CD4-positive, alpha-beta T cell treated with Interleukin-4 for 1 hour (primary cell): ENCODE data around the gene ZNF324B.
A peak's percentile ranks its signal among the peaks of the same experiment; 100 is the strongest.
"Not testable (repeated sequence)": the region's sequence is repeated elsewhere in the genome, so short reads cannot be mapped to it uniquely, and the experiment has no call there.

Source experiments
- DNase-seq, 2 donors: peaks; one replicate each; pipeline ENCODE4 v3.0.0-alpha.2; 2020 to 2022

The ZNF324B gene

DNA sequence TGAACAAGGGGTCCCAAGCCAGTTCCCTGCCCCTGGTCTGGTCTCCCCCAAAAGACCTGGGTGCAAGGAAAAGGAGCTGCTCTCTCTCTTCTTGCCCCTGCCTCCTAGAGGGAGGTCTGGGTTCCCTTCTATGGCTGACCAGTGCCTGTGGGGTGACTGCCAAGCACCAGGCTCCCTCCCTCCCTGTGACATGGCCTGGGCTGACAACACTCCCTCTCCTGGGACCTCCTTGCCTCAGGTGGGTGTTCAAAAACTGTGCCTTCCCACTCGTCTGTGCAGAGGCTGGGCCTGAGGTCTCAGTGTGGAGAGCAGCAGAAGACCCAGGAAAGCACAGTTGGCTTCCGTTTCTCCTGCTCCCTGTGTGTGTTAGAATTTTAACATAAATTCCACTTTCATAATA, 29.4 kb downstream of the ZNF324B start:
- no peak for DNase-seq

DNA sequence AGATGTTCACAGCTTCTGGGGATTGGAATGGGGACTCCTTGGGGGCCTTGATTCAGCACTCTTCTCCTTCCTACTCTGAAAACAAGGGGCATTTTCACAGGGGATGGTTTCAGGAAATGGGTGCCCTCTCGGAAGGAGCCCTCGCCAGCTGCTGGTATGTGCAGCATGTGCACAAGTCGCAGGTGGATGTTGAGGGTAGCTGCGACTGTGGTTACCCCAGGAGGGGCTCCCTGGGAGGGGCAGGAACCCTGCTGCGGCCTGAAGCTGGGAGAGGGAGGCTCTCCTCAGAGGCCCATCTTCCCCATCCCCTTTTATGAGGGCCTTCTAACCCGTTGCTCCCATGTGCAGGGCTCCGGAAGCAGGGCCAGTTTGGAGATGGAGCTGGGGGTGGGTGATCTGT, 30.9 kb downstream of the ZNF324B start:
- DNase-seq = no peak

DNA sequence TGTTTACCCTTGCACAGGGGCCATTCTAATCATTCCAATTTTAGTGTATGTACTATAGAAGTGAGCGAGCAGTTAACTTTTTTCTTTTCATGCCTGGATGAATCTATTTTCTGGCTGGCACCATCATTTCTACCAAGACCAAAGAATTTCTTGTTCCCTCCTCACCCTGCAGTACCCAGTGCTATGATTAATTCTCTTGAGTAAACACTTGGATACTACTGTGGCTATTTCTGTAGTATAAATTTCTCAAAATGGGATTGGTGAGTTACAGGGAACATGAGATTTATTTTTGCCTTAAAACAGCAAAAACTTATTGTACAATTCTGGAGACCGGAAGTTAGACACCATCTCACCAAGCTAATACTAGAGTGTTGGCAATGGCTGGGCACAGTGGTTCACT, 32.4 kb downstream of the ZNF324B start:
- DNase-seq = no peak

DNA sequence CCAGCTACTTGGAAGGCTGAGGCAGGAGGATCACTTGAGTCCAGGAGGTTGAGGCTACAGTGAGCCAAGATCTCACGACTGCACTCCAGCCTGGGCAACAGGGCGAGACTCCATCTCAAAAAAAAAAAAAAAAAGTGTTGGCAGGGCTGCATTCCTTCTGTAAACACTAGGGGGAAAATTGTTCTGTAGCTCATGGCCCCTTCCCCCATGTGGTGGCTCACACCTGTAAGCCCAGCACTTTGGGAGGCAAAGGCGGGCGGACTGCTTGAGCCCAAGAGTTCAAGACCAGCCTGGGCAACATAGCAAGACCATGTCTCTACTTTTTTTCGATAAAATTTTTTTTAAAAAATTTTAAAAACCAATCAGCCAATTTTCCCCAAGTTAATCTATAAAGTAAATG, 32.9 kb downstream of the ZNF324B start:
- not testable (repeated sequence) for DNase-seq

DNA sequence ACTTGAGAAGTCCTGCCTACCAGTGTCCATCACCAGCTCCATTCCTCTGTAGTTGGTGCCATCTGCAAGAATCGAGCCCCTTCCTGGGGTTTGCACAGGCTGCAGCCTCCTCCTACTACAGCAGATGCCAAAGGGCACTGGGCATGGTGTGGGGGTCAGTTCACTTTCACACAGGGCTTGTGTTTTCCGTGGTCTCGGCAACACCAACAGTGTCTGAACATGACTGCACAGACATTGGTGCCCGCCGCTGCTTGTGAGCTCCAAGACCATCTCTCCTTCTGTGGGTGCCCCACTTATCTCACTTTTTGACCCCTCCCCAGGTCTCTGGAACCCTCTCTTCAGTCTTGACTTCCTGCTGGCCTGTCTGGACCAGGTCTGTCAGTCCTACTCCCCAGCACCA, 40.0 kb downstream of the ZNF324B start:
- DNase-seq = no peak

DNA sequence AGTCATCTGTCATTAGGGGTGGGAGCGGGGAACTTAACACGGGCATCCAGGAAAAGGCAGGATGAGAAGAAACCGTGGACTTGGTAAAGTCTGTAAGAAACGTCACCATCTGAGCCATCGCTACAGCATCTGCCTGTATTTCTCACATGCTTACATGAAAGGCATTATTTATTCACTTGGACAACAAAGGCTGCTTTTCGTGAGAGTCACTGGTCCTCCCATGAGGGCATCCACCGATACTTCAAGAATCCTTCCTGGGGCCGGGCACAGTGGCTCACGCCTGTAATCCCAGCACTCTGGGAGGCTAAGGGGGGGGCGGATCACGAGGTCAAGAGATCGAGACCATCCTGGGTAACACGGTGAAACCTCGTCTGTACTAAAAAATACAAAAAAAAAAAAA, 40.8 kb downstream of the ZNF324B start:
- no peak for DNase-seq

DNA sequence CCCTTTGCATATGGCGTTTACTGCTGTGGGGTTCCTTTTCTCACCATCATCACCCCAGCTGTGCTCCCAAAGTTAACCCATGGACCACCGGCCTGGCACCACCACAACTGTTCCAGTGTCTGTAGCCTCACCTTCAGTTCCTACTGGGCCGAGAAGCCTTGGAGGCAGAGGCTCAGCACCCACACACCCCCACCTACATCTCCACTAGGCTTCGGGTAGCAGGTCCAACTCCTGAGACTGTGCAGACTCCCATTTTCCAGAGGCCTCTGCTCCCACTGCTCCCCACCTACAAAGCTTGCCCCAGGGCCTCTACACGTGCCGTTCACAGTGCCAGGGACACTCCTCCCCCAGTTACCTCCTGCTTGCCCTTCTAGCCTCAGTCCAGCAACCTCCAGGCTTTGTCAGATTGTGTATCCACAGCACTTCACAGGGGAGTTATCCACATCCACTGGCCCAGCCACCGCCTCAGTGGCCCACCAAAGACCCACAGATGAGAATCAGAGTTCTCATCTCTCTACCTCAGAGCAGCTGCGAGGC, 46.3 kb downstream of the ZNF324B start:
- no peak for DNase-seq

DNA sequence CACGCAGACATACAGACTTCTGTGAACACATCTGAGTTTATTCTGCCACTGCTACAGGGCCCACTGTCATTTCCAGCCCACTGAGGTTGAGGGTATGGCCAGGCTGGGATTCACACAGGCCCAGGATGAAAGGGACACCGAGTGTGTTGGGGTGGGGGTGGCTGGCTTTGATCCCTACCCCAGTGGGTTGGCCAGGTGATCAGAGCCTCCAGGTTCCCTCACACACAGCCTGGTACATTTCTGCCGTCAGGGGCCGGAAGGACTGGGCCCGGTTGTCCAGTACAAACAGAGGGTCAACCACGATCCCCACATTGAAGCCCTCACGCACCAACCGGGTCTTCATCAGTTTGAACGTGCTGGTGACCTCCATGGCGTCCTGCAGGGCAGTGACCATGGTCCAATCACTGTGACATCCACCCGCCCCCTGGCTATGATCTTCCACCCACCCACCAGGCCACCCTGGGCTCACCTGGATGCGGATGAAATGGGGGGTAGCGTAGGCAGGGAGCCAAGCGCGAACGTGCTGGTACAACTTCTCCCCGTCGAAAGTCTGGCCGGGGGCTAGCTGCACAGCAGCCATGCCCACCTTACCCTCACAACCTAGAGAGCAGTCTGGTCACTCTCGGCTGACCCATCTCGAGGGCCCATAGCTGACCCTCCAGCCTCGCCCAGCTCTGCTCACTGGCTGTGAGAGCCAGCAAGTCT, 47.0 kb downstream of the ZNF324B start:
- DNase-seq = no peak

DNA sequence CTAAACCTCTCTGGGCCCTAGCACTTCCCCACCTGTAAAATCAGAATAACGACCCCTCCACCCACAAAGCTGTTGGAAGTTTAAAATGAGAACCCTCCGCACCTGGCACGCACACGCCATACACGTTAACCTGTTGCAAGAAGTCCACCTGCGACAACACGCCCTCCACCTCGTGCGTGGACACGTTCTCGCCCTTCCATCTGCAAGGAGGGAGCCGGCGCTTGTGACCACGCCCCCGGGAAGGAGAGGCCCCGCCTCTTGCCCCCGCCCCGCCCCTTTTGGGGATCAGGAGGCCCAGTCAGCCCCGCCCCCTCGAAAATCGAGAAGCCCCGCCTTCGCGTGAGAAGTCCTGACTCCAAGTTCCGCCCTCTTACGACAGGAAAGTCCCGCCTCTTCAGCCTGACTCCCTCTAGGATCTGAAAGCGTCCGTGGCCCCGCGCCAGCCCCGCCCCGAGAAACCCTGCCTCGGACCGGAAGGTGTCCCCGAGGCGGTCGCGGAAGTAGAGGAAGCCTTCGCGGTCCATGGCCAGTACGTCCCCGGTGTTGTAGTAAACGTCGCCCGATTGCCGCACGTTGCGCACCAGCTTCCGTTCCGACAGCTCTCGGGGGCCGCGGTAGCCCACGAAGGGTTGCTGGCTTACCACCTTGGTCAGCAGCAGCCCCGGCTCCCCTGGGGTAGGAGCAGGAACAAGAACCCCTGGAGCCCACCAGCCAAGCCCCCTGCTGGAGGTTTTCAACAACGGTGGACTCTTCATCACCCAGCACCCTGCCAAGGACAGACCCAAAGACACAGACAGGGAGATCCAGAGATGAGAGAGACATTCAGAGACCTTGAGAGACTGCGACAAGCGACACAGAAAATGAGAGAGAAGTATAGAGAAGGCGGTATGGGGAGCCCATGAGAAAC, 47.9 kb downstream of the ZNF324B start:
- peak; percentile 98 for DNase-seq

DNA sequence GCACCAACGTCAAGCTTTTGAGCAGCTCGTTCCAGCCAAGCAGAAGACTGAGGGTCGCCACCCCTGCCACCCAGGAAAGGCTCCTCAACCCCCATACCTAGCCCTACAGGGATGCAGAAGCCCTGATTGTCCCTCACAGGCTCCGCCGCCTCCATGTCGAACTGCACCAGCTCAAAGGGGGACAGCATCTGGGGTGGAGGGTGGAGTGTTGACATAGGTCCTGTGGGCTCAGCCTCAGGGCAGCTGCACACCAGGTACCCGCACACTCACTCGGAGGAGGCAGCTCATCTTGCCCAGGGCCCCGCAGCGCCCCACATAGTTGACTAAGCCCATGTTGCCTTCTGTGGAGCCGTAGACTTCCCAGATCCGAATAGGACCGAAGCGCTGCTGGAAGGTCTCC, 48.8 kb downstream of the ZNF324B start:
- DNase-seq = no peak
